ENCODE data around the gene NRSN1.

DNA sequence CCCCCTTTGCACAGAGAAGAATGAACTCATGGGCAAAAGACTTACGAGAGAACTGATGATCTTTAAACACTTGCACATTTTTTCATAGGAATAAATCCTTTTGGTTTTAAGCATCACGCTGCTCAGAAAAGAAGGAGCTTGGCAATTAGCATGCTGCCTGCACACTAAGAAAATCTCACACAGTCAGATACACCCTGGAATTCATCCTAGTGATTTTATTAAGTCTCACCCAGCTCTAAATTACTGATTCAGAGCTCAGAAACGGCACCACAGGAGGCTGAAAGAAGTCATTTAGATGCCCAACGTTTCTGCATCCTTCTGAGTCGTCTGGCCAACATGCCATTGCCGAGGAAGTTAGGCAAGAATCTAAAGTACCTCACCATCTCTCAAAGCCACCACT, 18.0 kb upstream of the NRSN1 start:
- TF ChIP-seq, protein P1, sequence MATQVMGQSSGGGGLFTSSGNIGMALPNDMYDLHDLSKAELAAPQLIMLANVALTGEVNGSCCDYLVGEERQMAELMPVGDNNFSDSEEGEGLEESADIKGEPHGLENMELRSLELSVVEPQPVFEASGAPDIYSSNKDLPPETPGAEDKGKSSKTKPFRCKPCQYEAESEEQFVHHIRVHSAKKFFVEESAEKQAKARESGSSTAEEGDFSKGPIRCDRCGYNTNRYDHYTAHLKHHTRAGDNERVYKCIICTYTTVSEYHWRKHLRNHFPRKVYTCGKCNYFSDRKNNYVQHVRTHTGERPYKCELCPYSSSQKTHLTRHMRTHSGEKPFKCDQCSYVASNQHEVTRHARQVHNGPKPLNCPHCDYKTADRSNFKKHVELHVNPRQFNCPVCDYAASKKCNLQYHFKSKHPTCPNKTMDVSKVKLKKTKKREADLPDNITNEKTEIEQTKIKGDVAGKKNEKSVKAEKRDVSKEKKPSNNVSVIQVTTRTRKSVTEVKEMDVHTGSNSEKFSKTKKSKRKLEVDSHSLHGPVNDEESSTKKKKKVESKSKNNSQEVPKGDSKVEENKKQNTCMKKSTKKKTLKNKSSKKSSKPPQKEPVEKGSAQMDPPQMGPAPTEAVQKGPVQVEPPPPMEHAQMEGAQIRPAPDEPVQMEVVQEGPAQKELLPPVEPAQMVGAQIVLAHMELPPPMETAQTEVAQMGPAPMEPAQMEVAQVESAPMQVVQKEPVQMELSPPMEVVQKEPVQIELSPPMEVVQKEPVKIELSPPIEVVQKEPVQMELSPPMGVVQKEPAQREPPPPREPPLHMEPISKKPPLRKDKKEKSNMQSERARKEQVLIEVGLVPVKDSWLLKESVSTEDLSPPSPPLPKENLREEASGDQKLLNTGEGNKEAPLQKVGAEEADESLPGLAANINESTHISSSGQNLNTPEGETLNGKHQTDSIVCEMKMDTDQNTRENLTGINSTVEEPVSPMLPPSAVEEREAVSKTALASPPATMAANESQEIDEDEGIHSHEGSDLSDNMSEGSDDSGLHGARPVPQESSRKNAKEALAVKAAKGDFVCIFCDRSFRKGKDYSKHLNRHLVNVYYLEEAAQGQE (IDR thresholded peaks at IDR 0.05), result no peak
- TF ChIP-seq CTCF (IDR thresholded peaks at IDR 0.05; ENCODE audit: low read depth, low read length, missing input control), result no peak
- no peak for TF ChIP-seq RAD21 (IDR thresholded peaks at IDR 0.05)
- no peak for TF ChIP-seq MAX (IDR thresholded peaks at IDR 0.05)
- TF ChIP-seq TAF1 (conservative IDR thresholded peaks at IDR 0.05), result no peak

Measured in liver (tissue), 3 donors.